K562 (cell line): Measurements from ENCODE around the gene ZDHHC16. TPM values are rescaled to one million over a fixed set of nuclear protein-coding genes. Genes with fewer than 3 reads are reported as not detected.

Experiments used
- AFF4 ChIP-seq: sonication (generic); formaldehyde crosslinking; IDR thresholded peaks from 2 replicates; pipeline ENCODE4 v1.8.0; 2023; ENCODE audit warnings: mild to moderate bottlenecking, missing genetic modification reagents
- CBFA2T2 ChIP-seq: fragments of 450-650 bp; conservative IDR thresholded peaks from 2 replicates; pipeline ENCODE4 v1.6.1; 2017; ENCODE audit warnings: mild to moderate bottlenecking
- CHD1 ChIP-seq: fragments of 200-600 bp; sonication (generic); IDR thresholded peaks from one replicate; pipeline ENCODE4 v1.6.1; 2012; ENCODE audit warnings: mild to moderate bottlenecking, moderate library complexity, low read length, inconsistent platforms
- E2F4 ChIP-seq: sonication (generic); formaldehyde crosslinking; IDR thresholded peaks from 2 replicates; pipeline ENCODE4 v1.8.0; 2022; ENCODE audit warnings: mild to moderate bottlenecking, low read depth, missing genetic modification reagents
- HBP1 ChIP-seq: fragments of 450-650 bp; formaldehyde crosslinking; IDR thresholded peaks from 2 replicates; pipeline ENCODE4 v1.4.0; 2022; ENCODE audit warnings: missing genetic modification characterization
- HLTF ChIP-seq: fragments of 450-650 bp; IDR thresholded peaks from 2 replicates; pipeline ENCODE4 v1.6.1; 2016
- MAFK ChIP-seq: IDR thresholded peaks from 2 replicates; pipeline ENCODE4 v1.6.1; 2011; ENCODE audit warnings: low read length, improper control_type of control experiment
- NCOA1 ChIP-seq: fragments of 450-650 bp; IDR thresholded peaks from 2 replicates; pipeline ENCODE4 v1.6.1; 2016; ENCODE audit warnings: low read depth
- PHF20 ChIP-seq: fragments of 450-650 bp; IDR thresholded peaks from 2 replicates; pipeline ENCODE4 v1.6.1; 2018; ENCODE audit not compliant: partially characterized antibody
- PKNOX1 ChIP-seq: fragments of 450-650 bp; IDR thresholded peaks from 2 replicates; pipeline ENCODE4 v1.6.1; 2016
- RBM22 ChIP-seq: fragments of 200-400 bp; formaldehyde crosslinking; IDR thresholded peaks from 2 replicates; pipeline ENCODE4 v1.6.1; 2018; ENCODE audit warnings: low read length, low read depth; ENCODE audit not compliant: poor library complexity, severe bottlenecking
- RNF219 ChIP-seq: fragments of 250-450 bp; sonication (Bioruptor Pico); IDR thresholded peaks from 2 replicates; pipeline ENCODE4 v1.5.0; 2022; ENCODE audit warnings: mild to moderate bottlenecking
- SMAD1 ChIP-seq: fragments of 150-350 bp; IDR thresholded peaks from 2 replicates; pipeline ENCODE4 v1.6.1; 2014; ENCODE audit warnings: low read length, low read depth; ENCODE audit not compliant: partially characterized antibody
- STAT5A ChIP-seq: IDR thresholded peaks from 2 replicates; pipeline ENCODE4 v1.6.1; 2012; ENCODE audit warnings: low read length, inconsistent platforms, borderline replicate concordance
- YY1 ChIP-seq, 3 experiments: IDR thresholded peaks; 2 replicates each; pipeline ENCODE4 v1.6.1; 2011; ENCODE audit warnings: low read length in 2 of 3, mild to moderate bottlenecking in 2 of 3, moderate library complexity in 2 of 3, borderline replicate concordance in 1 of 3, control low read depth in 1 of 3, low read depth in 1 of 3; ENCODE audit not compliant: insufficient read depth in 3 of 3, insufficient replicate concordance in 2 of 3, control insufficient read depth in 1 of 3, insufficient read length in 1 of 3; ENCODE audit errors: extremely low read depth in 1 of 3
- ZBTB34 ChIP-seq: fragments of 250-450 bp; sonication (Bioruptor Pico); IDR thresholded peaks from 2 replicates; pipeline ENCODE4 v1.8.0; 2021; ENCODE audit warnings: mild to moderate bottlenecking, moderate library complexity
- ZNF668 ChIP-seq: fragments of 250-450 bp; sonication (Bioruptor Pico); IDR thresholded peaks from 2 replicates; pipeline ENCODE4 v1.8.0; 2022; ENCODE audit warnings: mild to moderate bottlenecking, inconsistent platforms
- polyA plus RNA-seq, 8 experiments: library from polyadenylated mRNA; depleted of rRNA in 4 of 8; stranded (reverse) in 5 of 8; unstranded in 3 of 8; fragments of >200 nt; fragmentation: Nextera tagmentation in 2 of 8; fragmentation: Illumina TruSeq in 1 of 8; extraction: Ambion mirVana in 2 of 8; extraction: Trizol in 1 of 8; gene quantifications; 2 replicates each; pipeline versions ENCODE4 v1.2.1 to v1.2.3, GENCODE V29; 2011 to 2014; ENCODE audit warnings: inconsistent platforms in 1 of 8, missing spikeins in 1 of 8
- total RNA-seq, 7 experiments: library from RNA; depleted of rRNA in 6 of 7; stranded (reverse); fragments of >200 nt in 6 of 7; fragmentation: Illumina TruSeq in 2 of 7; extraction: Trizol in 2 of 7; gene quantifications; 2 replicates each; pipeline versions ENCODE4 v1.2.1 to v1.2.3, GENCODE V29; 2011 to 2021; ENCODE audit warnings: low replicate concordance in 1 of 7

ZDHHC16 gene
- total and polyA plus RNA-seq, 9 of the 15 experiments (the other 6 are each of a cell fraction or from before 2014, with no cell fraction given): 12.5 to 33.8 (median 21.3) TPM

- peak; percentile 13; the same call in 1 of the 2 replicates for TF ChIP-seq AFF4
- TF ChIP-seq RBM22: no peak
- no peak for TF ChIP-seq HLTF
- peak; percentile 4 for TF ChIP-seq PHF20
- no peak for TF ChIP-seq STAT5A
- TF ChIP-seq ZBTB34 (CRISPR knock-in tag): no peak
- TF ChIP-seq NCOA1: no peak
- no peak for TF ChIP-seq CBFA2T2
- no peak for TF ChIP-seq MAFK
- no peak for TF ChIP-seq CHD1
- no peak for TF ChIP-seq RNF219 (CRISPR knock-in tag)
- no peak for TF ChIP-seq HBP1 (CRISPR knock-in tag)
- TF ChIP-seq PKNOX1: no peak
- TF ChIP-seq SMAD1: no peak
- TF ChIP-seq E2F4 (CRISPR knock-in tag): no peak
- TF ChIP-seq ZNF668 (CRISPR knock-in tag): no peak
- no peak for TF ChIP-seq YY1 (IDR thresholded peaks at IDR 0.05; ENCODE audit: borderline replicate concordance in 1 of 3, control insufficient read depth in 1 of 3, extremely low read depth in 1 of 3, insufficient read depth in 3 of 3, insufficient read length in 1 of 3, insufficient replicate concordance in 2 of 3, low read depth in 1 of 3, low read length in 2 of 3)
Measured at GRCh38 chr10:97401455-97401919, 44.5 kb upstream of the ZDHHC16 start (continued).
